ENCODE data around the gene CX3CR1. TPM values are rescaled to one million over a fixed set of nuclear protein-coding genes. Genes with fewer than 3 reads are reported as not detected.

CX3CR1 gene
- total and polyA plus RNA-seq, 9 of the 15 experiments (the other 6 are each of a cell fraction or from before 2014, with no cell fraction given) = 0.03 to 0.21 TPM; not detected in 7

- ChIA-PET POLR2A (interaction anchor here (1.3 kb wide), 1 partner anchor 34 kb away, joined by 3 read pairs; no protein-coding TSS in a partner anchor), CTCF (ENCODE audit: low intra/inter-chr PET ratio) (no interaction called here)
- FAIRE-seq (no peak), ATAC-seq (no peak), DNase-seq (ENCODE audit: extremely low read depth in 1 of 4, low spot score in 3 of 4) (no peak)
- no peaks in the 10 kb centered on the region for H3K79me2 ChIP-seq (ENCODE audit: control insufficient read depth, insufficient read depth, low read length)
- H3K9me3 ChIP-seq (replicated peaks; ENCODE audit: control insufficient read depth, insufficient read depth, low read depth, low read length) = no peaks in the 10 kb centered on the region
- in situ Hi-C loops (cut with MboI) = no loop called here
- 2% methylated on average over 6 of the region's 6 CpGs for WGBS (ENCODE audit: insufficient coverage, low coverage, missing lambda C conversion rate)
- H4K20me1 ChIP-seq (replicated peaks; ENCODE audit: control insufficient read depth, insufficient read depth, low read length) = no peaks in the 10 kb centered on the region
- peaks cover 18 to 45% of the 10 kb centered on the region in 2 experiments for H3K27me3 ChIP-seq (ENCODE audit: control insufficient read depth in 2 of 2, insufficient read depth in 2 of 2, low read length in 2 of 2)
- H2AFZ ChIP-seq (ENCODE audit: low read depth, low read length) = no peak overlapping the region
- intact Hi-C loops (cut with micrococcal nuclease) = no loop called here
- H3K9ac ChIP-seq (ENCODE audit: insufficient read depth in 1 of 2, low read depth in 2 of 2, low read length in 2 of 2) = no peak overlapping the region
- H3K27ac ChIP-seq (ENCODE audit: extremely low read depth, low read depth, low read length) = no peak overlapping the region
- no peaks in the 10 kb centered on the region for H3K4me1 ChIP-seq (replicated peaks in 1 of 2; ENCODE audit: control insufficient read depth in 2 of 2, insufficient read depth in 2 of 2, low read length in 2 of 2)
- no TSS peak for BruUV-seq (replicated peaks)
- TF ChIP-seq CLOCK (CRISPR knock-in tag; IDR thresholded peaks at IDR 0.05; ENCODE audit: borderline replicate concordance) (no peak), DNMT1 (IDR thresholded peaks at IDR 0.05) (no peak), KLF16 (IDR thresholded peaks at IDR 0.05) (no peak), MECOM (CRISPR knock-in tag; IDR thresholded peaks at IDR 0.05) (no peak), SMARCC2 (IDR thresholded peaks at IDR 0.05; ENCODE audit: low read depth) (no peak), SRSF1 (IDR thresholded peaks at IDR 0.05; ENCODE audit: low read depth, low read length) (no peak)
- H3K9me1 ChIP-seq (ENCODE audit: control insufficient read depth, insufficient read depth, low read length) = no peaks in the 10 kb centered on the region
- no peaks in the 10 kb centered on the region for H3K36me3 ChIP-seq (ENCODE audit: control insufficient read depth, insufficient read depth, low read length)
- H3K4me2 ChIP-seq (ENCODE audit: insufficient read depth, low read length) = no peak overlapping the region
- H3K4me3 ChIP-seq = no peak overlapping the region
Observed at GRCh38 chr3:39249453-39250115, 30.3 kb downstream of the CX3CR1 start.
